ENCODE data around the gene SLC35A3.

SLC35A3 gene

DNA sequence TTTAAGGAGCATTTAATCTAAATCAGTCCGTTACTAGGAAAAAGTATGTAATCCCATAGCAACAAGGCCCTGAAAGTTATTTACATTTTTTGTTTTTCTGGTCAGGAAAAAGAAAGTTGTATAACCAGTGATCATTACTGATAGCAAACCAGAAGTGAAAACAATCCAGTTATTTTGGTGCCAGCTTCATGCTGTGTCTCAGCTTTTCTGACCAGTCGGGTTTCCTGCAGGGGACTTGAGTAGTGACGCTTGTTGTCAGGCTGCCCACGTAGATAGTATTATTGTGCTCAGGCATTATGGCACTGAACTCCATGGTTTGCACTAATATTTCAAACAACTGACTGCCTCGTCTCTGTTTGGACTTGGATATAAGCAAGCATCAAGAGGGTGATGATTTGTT lies 107.7 kb downstream of the SLC35A3 start:
- DNase-seq, result no peak

DNA sequence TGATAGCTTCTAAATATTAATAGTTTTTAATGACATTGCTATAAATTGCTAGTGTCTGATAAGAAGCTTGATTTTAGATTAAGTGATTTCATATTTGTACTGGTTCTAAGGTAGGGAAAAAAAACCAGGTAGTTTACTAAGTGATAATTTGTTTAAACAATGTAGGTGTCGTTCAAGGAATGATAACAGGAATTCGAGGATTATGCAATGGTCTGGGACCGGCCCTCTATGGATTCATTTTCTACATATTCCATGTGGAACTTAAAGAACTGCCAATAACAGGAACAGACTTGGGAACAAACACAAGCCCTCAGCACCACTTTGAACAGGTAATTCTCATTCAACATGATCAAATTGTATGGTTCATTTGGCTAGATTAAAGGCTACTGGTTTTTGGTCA lies 110.5 kb downstream of the SLC35A3 start:
- DNase-seq, result no peak
